WTC11 (cell line): Measurements from ENCODE around the gene AKAP8.

Experiments
- NFE2L1 ChIP-seq: sonication (generic); formaldehyde crosslinking; IDR thresholded peaks from 2 replicates; pipeline ENCODE4 v1.8.1; 2023; ENCODE audit warnings: missing genetic modification reagents
- NR1H2 ChIP-seq: sonication (generic); formaldehyde crosslinking; IDR thresholded peaks from 2 replicates; pipeline ENCODE4 v1.9.0; 2021; ENCODE audit warnings: mild to moderate bottlenecking, moderate library complexity, missing genetic modification reagents
- SP1 ChIP-seq: sonication (generic); formaldehyde crosslinking; conservative IDR thresholded peaks from 2 replicates; pipeline ENCODE4 v1.8.1; 2022; ENCODE audit warnings: missing genetic modification reagents
- TCF7 ChIP-seq: sonication (generic); formaldehyde crosslinking; IDR thresholded peaks from 2 replicates; pipeline ENCODE4 v1.8.0; 2022; ENCODE audit warnings: mild to moderate bottlenecking, low read depth, missing genetic modification reagents, moderate library complexity
- TF ChIP-seq, protein P1 (sequence below): fragments of 200-600 bp; IDR thresholded peaks from 2 replicates; pipeline ENCODE4 v1.8.0; 2022; ENCODE audit warnings: antibody characterized with exemption
- TF ChIP-seq, protein P2 (sequence below): sonication (generic); formaldehyde crosslinking; IDR thresholded peaks from 2 replicates; pipeline ENCODE4 v1.8.1; 2022; ENCODE audit warnings: missing genetic modification reagents, borderline replicate concordance
- TF ChIP-seq, protein P3 (sequence below): sonication (generic); formaldehyde crosslinking; IDR thresholded peaks from 2 replicates; pipeline ENCODE4 v1.8.1; 2023; ENCODE audit warnings: mild to moderate bottlenecking, moderate library complexity, missing genetic modification reagents
- TF ChIP-seq, protein P4 (sequence below): sonication (generic); formaldehyde crosslinking; IDR thresholded peaks from 2 replicates; pipeline ENCODE4 v1.8.0; 2022; ENCODE audit warnings: mild to moderate bottlenecking, missing genetic modification reagents

DNA sequence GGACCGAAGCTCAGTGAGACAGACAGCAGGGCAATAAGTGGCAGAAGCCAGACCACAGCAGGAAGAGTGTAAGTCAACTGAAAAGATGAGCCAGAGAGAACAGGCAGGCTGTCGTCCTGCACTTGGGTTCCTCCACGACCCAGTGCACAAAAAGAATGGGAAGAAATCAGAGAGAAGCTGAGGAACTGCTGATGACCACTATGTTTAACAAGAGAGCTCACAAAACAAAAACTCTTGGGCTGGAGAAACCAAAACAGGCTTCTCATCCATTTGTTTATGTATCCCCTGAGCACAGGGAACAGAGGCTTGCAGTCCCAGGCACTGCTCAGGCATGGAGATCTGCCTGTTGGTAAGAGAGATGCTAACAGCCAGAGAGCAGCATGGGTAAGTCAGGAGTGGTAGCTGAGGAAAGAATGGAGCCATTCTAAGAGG, 25.2 kb upstream of the AKAP8 start:
- TF ChIP-seq, protein P1, sequence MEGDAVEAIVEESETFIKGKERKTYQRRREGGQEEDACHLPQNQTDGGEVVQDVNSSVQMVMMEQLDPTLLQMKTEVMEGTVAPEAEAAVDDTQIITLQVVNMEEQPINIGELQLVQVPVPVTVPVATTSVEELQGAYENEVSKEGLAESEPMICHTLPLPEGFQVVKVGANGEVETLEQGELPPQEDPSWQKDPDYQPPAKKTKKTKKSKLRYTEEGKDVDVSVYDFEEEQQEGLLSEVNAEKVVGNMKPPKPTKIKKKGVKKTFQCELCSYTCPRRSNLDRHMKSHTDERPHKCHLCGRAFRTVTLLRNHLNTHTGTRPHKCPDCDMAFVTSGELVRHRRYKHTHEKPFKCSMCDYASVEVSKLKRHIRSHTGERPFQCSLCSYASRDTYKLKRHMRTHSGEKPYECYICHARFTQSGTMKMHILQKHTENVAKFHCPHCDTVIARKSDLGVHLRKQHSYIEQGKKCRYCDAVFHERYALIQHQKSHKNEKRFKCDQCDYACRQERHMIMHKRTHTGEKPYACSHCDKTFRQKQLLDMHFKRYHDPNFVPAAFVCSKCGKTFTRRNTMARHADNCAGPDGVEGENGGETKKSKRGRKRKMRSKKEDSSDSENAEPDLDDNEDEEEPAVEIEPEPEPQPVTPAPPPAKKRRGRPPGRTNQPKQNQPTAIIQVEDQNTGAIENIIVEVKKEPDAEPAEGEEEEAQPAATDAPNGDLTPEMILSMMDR = no peak
- TF ChIP-seq SP1 (CRISPR knock-in tag) = no peak
- TF ChIP-seq NFE2L1 (CRISPR knock-in tag) = no peak
- TF ChIP-seq, protein P2, sequence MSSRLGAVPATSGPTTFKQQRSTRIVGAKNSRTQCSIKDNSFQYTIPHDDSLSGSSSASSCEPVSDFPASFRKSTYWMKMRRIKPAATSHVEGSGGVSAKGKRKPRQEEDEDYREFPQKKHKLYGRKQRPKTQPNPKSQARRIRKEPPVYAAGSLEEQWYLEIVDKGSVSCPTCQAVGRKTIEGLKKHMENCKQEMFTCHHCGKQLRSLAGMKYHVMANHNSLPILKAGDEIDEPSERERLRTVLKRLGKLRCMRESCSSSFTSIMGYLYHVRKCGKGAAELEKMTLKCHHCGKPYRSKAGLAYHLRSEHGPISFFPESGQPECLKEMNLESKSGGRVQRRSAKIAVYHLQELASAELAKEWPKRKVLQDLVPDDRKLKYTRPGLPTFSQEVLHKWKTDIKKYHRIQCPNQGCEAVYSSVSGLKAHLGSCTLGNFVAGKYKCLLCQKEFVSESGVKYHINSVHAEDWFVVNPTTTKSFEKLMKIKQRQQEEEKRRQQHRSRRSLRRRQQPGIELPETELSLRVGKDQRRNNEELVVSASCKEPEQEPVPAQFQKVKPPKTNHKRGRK = no peak
- TF ChIP-seq, protein P3, sequence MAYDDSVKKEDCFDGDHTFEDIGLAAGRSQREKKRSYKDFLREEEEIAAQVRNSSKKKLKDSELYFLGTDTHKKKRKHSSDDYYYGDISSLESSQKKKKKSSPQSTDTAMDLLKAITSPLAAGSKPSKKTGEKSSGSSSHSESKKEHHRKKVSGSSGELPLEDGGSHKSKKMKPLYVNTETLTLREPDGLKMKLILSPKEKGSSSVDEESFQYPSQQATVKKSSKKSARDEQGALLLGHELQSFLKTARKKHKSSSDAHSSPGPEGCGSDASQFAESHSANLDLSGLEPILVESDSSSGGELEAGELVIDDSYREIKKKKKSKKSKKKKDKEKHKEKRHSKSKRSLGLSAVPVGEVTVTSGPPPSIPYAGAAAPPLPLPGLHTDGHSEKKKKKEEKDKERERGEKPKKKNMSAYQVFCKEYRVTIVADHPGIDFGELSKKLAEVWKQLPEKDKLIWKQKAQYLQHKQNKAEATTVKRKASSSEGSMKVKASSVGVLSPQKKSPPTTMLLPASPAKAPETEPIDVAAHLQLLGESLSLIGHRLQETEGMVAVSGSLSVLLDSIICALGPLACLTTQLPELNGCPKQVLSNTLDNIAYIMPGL (CRISPR knock-in tag) = no peak
- TF ChIP-seq, protein P4, sequence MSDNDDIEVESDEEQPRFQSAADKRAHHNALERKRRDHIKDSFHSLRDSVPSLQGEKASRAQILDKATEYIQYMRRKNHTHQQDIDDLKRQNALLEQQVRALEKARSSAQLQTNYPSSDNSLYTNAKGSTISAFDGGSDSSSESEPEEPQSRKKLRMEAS = no peak
- no peak for TF ChIP-seq NR1H2 (CRISPR knock-in tag)
- no peak for TF ChIP-seq TCF7
